Esophagus muscularis mucosa (tissue), 4 donors: Measurements from ENCODE around the gene PRELID3B. TPM values are rescaled to one million over a fixed set of nuclear protein-coding genes. Genes with fewer than 3 reads are reported as not detected.

Experiments
- DNase-seq: peaks from one replicate; pipeline ENCODE4 v3.0.0-alpha.2; 2017; ENCODE audit errors: extremely low spot score
- H3K27ac ChIP-seq, 4 donors: fragments of 200-600 bp; sonication (generic); replicated peaks in 1 of 4; 1 replicate in 3 of 4; 2 replicates in 1 of 4; pipeline ENCODE4 v1.5.1; 2016 to 2019; ENCODE audit warnings: mild to moderate bottlenecking in 1 of 4
- H3K27me3 ChIP-seq, 4 donors: fragments of 200-600 bp; sonication (generic); one replicate each; pipeline versions ENCODE4 v1.5.1 to v1.6.0; 2016 to 2019
- H3K36me3 ChIP-seq, 4 donors: fragments of 200-600 bp; sonication (generic); one replicate each; pipeline ENCODE4 v1.5.1; 2016 to 2019
- H3K4me1 ChIP-seq, 4 donors: fragments of 200-600 bp; sonication (generic); one replicate each; pipeline ENCODE4 v1.5.1; 2016 to 2019
- H3K4me3 ChIP-seq, 4 donors: fragments of 200-600 bp; sonication (generic); 1 replicate in 2 of 4; 2 replicates in 2 of 4; pipeline ENCODE4 v1.5.1; 2016 to 2019; ENCODE audit warnings: mild to moderate bottlenecking in 4 of 4, moderate library complexity in 1 of 4
- H3K9me3 ChIP-seq, 4 donors: fragments of 200-600 bp; sonication (generic); 1 replicate in 3 of 4; 2 replicates in 1 of 4; pipeline ENCODE4 v1.5.1; 2016 to 2019
- CTCF ChIP-seq, 3 experiments: fragments of 200-600 bp in 2 of 3; fragments of 450-650 bp in 1 of 3; sonication (generic) in 2 of 3; IDR thresholded peaks; one replicate each; pipeline ENCODE4 v1.5.1; 2017 to 2019; ENCODE audit warnings: antibody characterized with exemption in 3 of 3, mild to moderate bottlenecking in 2 of 3, moderate library complexity in 1 of 3
- EP300 ChIP-seq: sonication (generic); formaldehyde crosslinking; IDR thresholded peaks from one replicate; pipeline ENCODE4 v1.6.1; 2017; ENCODE audit warnings: antibody characterized with exemption
- POLR2A ChIP-seq: fragments of 450-650 bp; IDR thresholded peaks from one replicate; pipeline ENCODE4 v1.6.1; 2017; ENCODE audit warnings: antibody characterized with exemption, moderate library complexity, mild to moderate bottlenecking, low read depth
- POLR2AphosphoS5 ChIP-seq, 2 donors: sonication (generic); formaldehyde crosslinking; IDR thresholded peaks; one replicate each; pipeline ENCODE4 v1.6.1; 2017; ENCODE audit warnings: antibody characterized with exemption in 2 of 2
- WGBS: methylation state at CpG from one replicate; pipeline ENCODE4 v1.1.5; 2018; 5-methylcytosine and 5-hydroxymethylcytosine counted together
- intact Hi-C: fragments of 100-400 bp; cut with DNase I; formaldehyde crosslinking; loops from one replicate; pipeline ENCODE4 v1.15.1; 2023
- total RNA-seq, 4 donors: library from RNA; depleted of rRNA; stranded (reverse); fragments of >200 nt; gene quantifications; one replicate each; pipeline versions ENCODE4 v1.1.0 to v1.2.1, GENCODE V29; 2016

The PRELID3B gene
- total RNA-seq, 4 donors from 2014 or later, result 32.0 to 48.4 (median 36.6) TPM

GRCh38 chr20:59001068-59001448, 41.5 kb downstream of the PRELID3B start:
- Histone ChIP-seq H3K27ac (no peak overlapping the region), H3K4me3 (no peak overlapping the region), H3K9me3 (no peaks in the 10 kb centered on the region), H3K36me3 (peaks cover 42 to 81% (median 67%) of the 10 kb centered on the region in 4 donors), H3K27me3 (no peaks in the 10 kb centered on the region), H3K4me1 (peaks cover 20 to 42% (median 30%) of the 10 kb centered on the region in 4 donors)
- no peak for DNase-seq
- intact Hi-C loops, result no loop called here
- WGBS, result 100% methylated on average over 7 of the region's 13 CpGs
- TF ChIP-seq CTCF (IDR thresholded peaks at IDR 0.05), result no peak
- TF ChIP-seq POLR2A, result no peak
- no peak for TF ChIP-seq POLR2AphosphoS5 (IDR thresholded peaks at IDR 0.05)

- Histone ChIP-seq H3K4me1 (peaks cover 13 to 35% (median 23%) of the 10 kb centered on the region in 4 donors), H3K9me3 (no peaks in the 10 kb centered on the region), H3K27ac (no peak overlapping the region), H3K36me3 (peaks cover 49 to 88% (median 74%) of the 10 kb centered on the region in 4 donors), H3K4me3 (no peak overlapping the region), H3K27me3 (no peaks in the 10 kb centered on the region)
- no peak for TF ChIP-seq POLR2AphosphoS5 (IDR thresholded peaks at IDR 0.05)
- no peak for TF ChIP-seq CTCF (IDR thresholded peaks at IDR 0.05)
- TF ChIP-seq POLR2A, result no peak
- no peak for TF ChIP-seq EP300
- intact Hi-C loops, result no loop called here
- WGBS, result 67% methylated on average over 3 of the region's 3 CpGs
- DNase-seq, result no peak
These were observed 42.3 kb downstream of the PRELID3B start for GRCh38 chr20:59000326-59000725.

GRCh38 chr20:58998656-58999055, 43.9 kb downstream of the PRELID3B start:
- no peak for TF ChIP-seq POLR2A
- no peak for TF ChIP-seq EP300
- TF ChIP-seq POLR2AphosphoS5 (IDR thresholded peaks at IDR 0.05), result no peak
- no peak for TF ChIP-seq CTCF (IDR thresholded peaks at IDR 0.05)
- no peak for DNase-seq
- intact Hi-C loops, result no loop called here
- Histone ChIP-seq H3K9me3 (no peaks in the 10 kb centered on the region), H3K36me3 (peaks cover 65 to 99% (median 89%) of the 10 kb centered on the region in 4 donors), H3K27ac (no peak overlapping the region), H3K27me3 (no peaks in the 10 kb centered on the region), H3K4me1 (peaks cover 0 to 18% (median 7%) of the 10 kb centered on the region in 4 donors), H3K4me3 (no peak overlapping the region)
- WGBS, result 94% methylated on average over 11 of the region's 11 CpGs

GRCh38 chr20:58997141-58997770, 45.3 kb downstream of the PRELID3B start:
- intact Hi-C loops, result no loop called here
- no peak for DNase-seq

More at GRCh38 chr20:58997141-58997770, 45.3 kb downstream of the PRELID3B start:
- H3K9me3 ChIP-seq, result no peaks in the 10 kb centered on the region
- no peak for TF ChIP-seq CTCF (IDR thresholded peaks at IDR 0.05)
- TF ChIP-seq POLR2A, result no peak
- TF ChIP-seq POLR2AphosphoS5 (IDR thresholded peaks at IDR 0.05), result no peak
- no peak for TF ChIP-seq EP300
- H3K27ac ChIP-seq, result no peak overlapping the region
- H3K36me3 ChIP-seq, result peaks cover 78 to 100% (median 97%) of the 10 kb centered on the region in 4 donors
- WGBS, result 89% methylated on average over 23 of the region's 24 CpGs
- H3K27me3 ChIP-seq, result no peaks in the 10 kb centered on the region
- H3K4me1 ChIP-seq, result peaks cover 0 to 4% (median 0%) of the 10 kb centered on the region in 4 donors
- no peak overlapping the region for H3K4me3 ChIP-seq
